ENCODE measurements around the gene S100A5. TPM values are rescaled to one million over a fixed set of nuclear protein-coding genes. Genes with fewer than 3 reads are reported as not detected.
A peak's percentile ranks its signal among the peaks of the same experiment; 100 is the strongest.
"Not testable (repeated sequence)": the region's sequence is repeated elsewhere in the genome, so short reads cannot be mapped to it uniquely, and the experiment has no call there.

S100A5 gene
- total RNA-seq, 1 experiment from 2014 or later: not detected

GRCh38 chr1:153575081-153575491 is 34.4 kb upstream of the S100A5 start:
- H3K4me3 ChIP-seq: not testable (repeated sequence)
- peaks cover 23% of the 10 kb centered on the region for H3K4me1 ChIP-seq (replicated peaks)

GRCh38 chr1:153573351-153573750 is 32.6 kb upstream of the S100A5 start:
- DNase-seq (ENCODE audit: low read depth in 1 of 2, low spot score in 2 of 2): no peak
- H3K4me1 ChIP-seq (replicated peaks): peaks cover 21% of the 10 kb centered on the region

More at GRCh38 chr1:153575081-153575491, 34.4 kb upstream of the S100A5 start:
- H3K27ac ChIP-seq; H3K9me3 ChIP-seq (replicated peaks); H3K36me3 ChIP-seq; DNase-seq (ENCODE audit: low read depth in 1 of 2, low spot score in 2 of 2); H3K27me3 ChIP-seq (replicated peaks): not testable (repeated sequence)

GRCh38 chr1:153572569-153573015 is 31.9 kb upstream of the S100A5 start:
- no peaks in the 10 kb centered on the region for H3K27me3 ChIP-seq (replicated peaks)
- no peak overlapping the region for H3K4me3 ChIP-seq

More at GRCh38 chr1:153573351-153573750, 32.6 kb upstream of the S100A5 start:
- no peak overlapping the region for H3K27ac ChIP-seq
- H3K4me3 ChIP-seq: no peak overlapping the region
- no peaks in the 10 kb centered on the region for H3K36me3 ChIP-seq
- H3K27me3 ChIP-seq (replicated peaks): no peaks in the 10 kb centered on the region
- no peaks in the 10 kb centered on the region for H3K9me3 ChIP-seq (replicated peaks)

GRCh38 chr1:153571706-153572105 is 31.0 kb upstream of the S100A5 start:
- no peak overlapping the region for H3K27ac ChIP-seq
- 0 out of 2 replicates have a peak, but pooled peaks cover 4% of the 10 kb centered on the region for H3K36me3 ChIP-seq

More at GRCh38 chr1:153572569-153573015, 31.9 kb upstream of the S100A5 start:
- Histone ChIP-seq H3K4me1 (replicated peaks) (peaks cover 21% of the 10 kb centered on the region), H3K9me3 (replicated peaks) (no peaks in the 10 kb centered on the region), H3K36me3 (no peaks in the 10 kb centered on the region), H3K27ac (no peak overlapping the region)
- DNase-seq (ENCODE audit: low read depth in 1 of 2, low spot score in 2 of 2): peak; percentile 62 to 80

GRCh38 chr1:153570874-153571273 is 30.1 kb upstream of the S100A5 start:
- Histone ChIP-seq H3K4me1 (replicated peaks) (peaks cover 36% of the 10 kb centered on the region), H3K4me3 (no peak overlapping the region), H3K9me3 (replicated peaks) (no peaks in the 10 kb centered on the region), H3K36me3 (0 out of 2 replicates have a peak, but pooled peaks cover 4% of the 10 kb centered on the region), H3K27ac (no peak overlapping the region), H3K27me3 (replicated peaks) (no peaks in the 10 kb centered on the region)
- DNase-seq (ENCODE audit: low read depth in 1 of 2, low spot score in 2 of 2): no peak

More at GRCh38 chr1:153571706-153572105, 31.0 kb upstream of the S100A5 start:
- Histone ChIP-seq H3K9me3 (replicated peaks) (no peaks in the 10 kb centered on the region), H3K27me3 (replicated peaks) (no peaks in the 10 kb centered on the region), H3K4me3 (no peak overlapping the region), H3K4me1 (replicated peaks) (peaks cover 30% of the 10 kb centered on the region)
- DNase-seq (ENCODE audit: low read depth in 1 of 2, low spot score in 2 of 2): no peak

- Histone ChIP-seq H3K27ac (no peak overlapping the region), H3K4me3 (no peak overlapping the region), H3K4me1 (replicated peaks) (peaks cover 46% of the 10 kb centered on the region), H3K9me3 (replicated peaks) (no peaks in the 10 kb centered on the region), H3K36me3 (0 out of 2 replicates have a peak, but pooled peaks cover 4% of the 10 kb centered on the region), H3K27me3 (replicated peaks) (no peaks in the 10 kb centered on the region)
- no peak for DNase-seq (ENCODE audit: low read depth in 1 of 2, low spot score in 2 of 2)
Measured at GRCh38 chr1:153569465-153569864, 28.7 kb upstream of the S100A5 start.

GRCh38 chr1:153568367-153569099 is 27.8 kb upstream of the S100A5 start:
- no peak overlapping the region for H3K4me3 ChIP-seq
- H3K27me3 ChIP-seq (replicated peaks): no peaks in the 10 kb centered on the region
- H3K9me3 ChIP-seq (replicated peaks): no peaks in the 10 kb centered on the region
- H3K4me1 ChIP-seq (replicated peaks): peaks cover 46% of the 10 kb centered on the region
- DNase-seq (ENCODE audit: low read depth in 1 of 2, low spot score in 2 of 2): peak; percentile 92
- peak overlapping the region; percentile 99 for H3K27ac ChIP-seq
- H3K36me3 ChIP-seq: 0 out of 2 replicates have a peak, but pooled peaks cover 4% of the 10 kb centered on the region

- Histone ChIP-seq H3K27ac (peak overlapping the region; percentile 99), H3K9me3 (replicated peaks) (no peaks in the 10 kb centered on the region), H3K27me3 (replicated peaks) (no peaks in the 10 kb centered on the region), H3K4me1 (replicated peaks) (peaks cover 45% of the 10 kb centered on the region), H3K4me3 (no peak overlapping the region), H3K36me3 (0 out of 2 replicates have a peak, but pooled peaks cover 4% of the 10 kb centered on the region)
- DNase-seq (ENCODE audit: low read depth in 1 of 2, low spot score in 2 of 2): peak in 1 of 2 experiments; percentile 37
Measured at GRCh38 chr1:153567621-153568366, 27.1 kb upstream of the S100A5 start.

- Histone ChIP-seq H3K4me3 (no peak overlapping the region), H3K36me3 (0 out of 2 replicates have a peak, but pooled peaks cover 4% of the 10 kb centered on the region), H3K9me3 (replicated peaks) (no peaks in the 10 kb centered on the region), H3K27me3 (replicated peaks) (no peaks in the 10 kb centered on the region), H3K27ac (peak overlapping the region; percentile 99), H3K4me1 (replicated peaks) (peaks cover 51% of the 10 kb centered on the region)
- DNase-seq (ENCODE audit: low read depth in 1 of 2, low spot score in 2 of 2): peak; percentile 99 to 100
Measured at GRCh38 chr1:153566414-153567371, 26.0 kb upstream of the S100A5 start.

- DNase-seq (ENCODE audit: low read depth in 1 of 2, low spot score in 2 of 2): peak; percentile 91 to 92
- Histone ChIP-seq H3K4me1 (replicated peaks) (peaks cover 54% of the 10 kb centered on the region), H3K9me3 (replicated peaks) (no peaks in the 10 kb centered on the region), H3K4me3 (no peak within 1 kb of the TSS), H3K36me3 (0 out of 2 replicates have a peak, but pooled peaks cover 4% of the 10 kb centered on the region), H3K27me3 (replicated peaks) (no peaks in the 10 kb centered on the region), H3K27ac (peak within 1 kb of the TSS; percentile 99)
Measured at GRCh38 chr1:153565529-153566374, 25.0 kb upstream of the S100A5 start, which contains the start of gene S100A2. S100A2 (minus strand) TSS chr1:153565844; CDS start chr1:153563877, 1,967 bp downstream.

GRCh38 chr1:153563991-153564390 is 23.3 kb upstream of the S100A5 start:
- H3K4me3 ChIP-seq: no peak overlapping the region
- peaks cover 53% of the 10 kb centered on the region for H3K4me1 ChIP-seq (replicated peaks)
- no peak for DNase-seq (ENCODE audit: low read depth in 1 of 2, low spot score in 2 of 2)
- H3K36me3 ChIP-seq: 0 out of 2 replicates have a peak, but pooled peaks cover 4% of the 10 kb centered on the region
- no peak overlapping the region for H3K27ac ChIP-seq
- H3K9me3 ChIP-seq (replicated peaks): no peaks in the 10 kb centered on the region
- H3K27me3 ChIP-seq (replicated peaks): no peaks in the 10 kb centered on the region

GRCh38 chr1:153563483-153563901 is 22.8 kb upstream of the S100A5 start:
- H3K9me3 ChIP-seq (replicated peaks): no peaks in the 10 kb centered on the region
- peaks cover 48% of the 10 kb centered on the region for H3K4me1 ChIP-seq (replicated peaks)
- H3K27ac ChIP-seq: no peak overlapping the region
- H3K36me3 ChIP-seq: 0 out of 2 replicates have a peak, but pooled peaks cover 4% of the 10 kb centered on the region
- DNase-seq (ENCODE audit: low read depth in 1 of 2, low spot score in 2 of 2): no peak
- no peaks in the 10 kb centered on the region for H3K27me3 ChIP-seq (replicated peaks)
- H3K4me3 ChIP-seq: no peak overlapping the region

Measured in SJSA1 (cell line).